LHCN-M2 (cell line): ENCODE measurements around the gene ABCC5. TPM values are rescaled to one million over a fixed set of nuclear protein-coding genes. Genes with fewer than 3 reads are reported as not detected.
A peak's percentile ranks its signal among the peaks of the same experiment; 100 is the strongest.

Experiments used
- DNase-seq: peaks from one replicate; pipeline ENCODE4 v3.0.0-alpha.2; 2012; ENCODE audit warnings: low read depth
- total RNA-seq: library from RNA; depleted of rRNA; stranded (reverse); fragments of >200 nt; gene quantifications from 2 replicates; pipeline ENCODE4 v1.2.3, GENCODE V29; 2014

The ABCC5 gene
- total RNA-seq, 1 experiment from 2014 or later: 26.7 TPM

DNA sequence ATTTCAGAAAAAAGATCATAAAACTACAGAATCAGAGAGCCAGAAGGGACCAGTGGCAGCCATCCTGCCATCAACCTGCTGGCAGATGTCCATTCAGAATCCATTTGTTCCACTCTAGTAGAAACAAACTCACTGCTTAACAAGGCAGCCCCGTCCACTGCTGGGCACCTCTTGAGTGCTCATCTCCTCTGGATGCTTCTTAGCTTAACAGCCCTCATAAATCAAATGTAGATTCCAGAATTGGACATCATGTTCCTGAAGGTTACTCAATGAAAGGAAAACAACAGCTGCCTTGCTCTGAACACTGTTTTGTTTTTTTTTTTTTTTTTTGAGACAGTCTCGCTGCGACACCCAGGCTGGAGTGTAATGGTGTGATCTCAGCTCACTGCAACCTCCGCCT, 37.3 kb downstream of the ABCC5 start:
- peak; percentile 98 for DNase-seq

DNA sequence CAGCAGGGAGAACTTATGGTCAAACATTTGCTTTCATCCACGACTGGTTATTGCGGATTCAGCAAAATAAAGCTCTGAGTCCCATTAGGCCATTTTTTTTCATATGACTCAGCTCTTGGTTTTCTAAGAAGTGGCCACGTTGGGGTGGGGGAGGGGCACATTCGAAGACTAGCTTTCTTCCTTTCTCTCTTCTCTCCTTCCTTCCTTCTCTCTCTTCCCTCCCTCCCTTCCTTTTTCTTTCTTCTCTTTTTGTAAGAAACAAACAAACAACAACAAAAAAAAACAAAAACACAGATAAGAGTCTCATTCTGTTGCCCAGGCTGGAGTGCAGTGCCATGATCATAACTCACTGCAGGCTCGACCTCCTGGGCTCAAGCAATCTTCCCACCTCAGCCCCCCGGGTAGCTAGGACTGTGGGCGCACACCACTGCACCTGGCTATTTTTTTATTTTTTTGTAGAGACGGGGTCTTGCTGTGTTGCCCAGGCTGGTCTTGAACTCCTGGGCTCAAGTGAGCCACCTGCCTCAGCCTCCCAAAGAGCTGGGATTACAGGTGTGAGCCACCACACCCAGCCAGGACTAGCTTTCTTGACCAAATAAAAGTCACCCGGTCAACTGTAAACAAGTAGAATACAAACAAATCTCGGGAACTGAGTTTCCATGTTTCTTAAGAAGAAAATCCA, 41.6 kb downstream of the ABCC5 start:
- peak; percentile 58 for DNase-seq

GRCh38 chr3:183968666-183969245, 48.9 kb downstream of the ABCC5 start:
- no peak for DNase-seq

DNA sequence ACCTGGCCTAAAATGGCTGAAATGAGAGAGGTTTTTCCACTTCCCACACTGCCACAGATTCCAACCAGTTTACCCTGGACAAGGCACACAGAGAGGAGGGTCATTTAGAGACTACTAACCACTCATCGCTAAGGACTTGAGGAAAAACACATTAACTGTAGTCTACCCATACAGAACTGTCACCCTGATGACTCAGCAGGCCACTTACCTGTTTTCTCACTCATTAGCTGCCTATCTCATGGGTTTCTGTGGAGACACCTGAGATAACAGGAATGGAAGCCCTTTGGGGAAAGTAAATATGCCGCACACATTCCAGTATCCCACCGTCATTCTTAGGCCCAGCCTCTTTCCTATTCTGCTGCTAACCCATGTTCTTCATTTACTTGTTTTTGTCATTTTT, 50.0 kb downstream of the ABCC5 start:
- DNase-seq: no peak

DNA sequence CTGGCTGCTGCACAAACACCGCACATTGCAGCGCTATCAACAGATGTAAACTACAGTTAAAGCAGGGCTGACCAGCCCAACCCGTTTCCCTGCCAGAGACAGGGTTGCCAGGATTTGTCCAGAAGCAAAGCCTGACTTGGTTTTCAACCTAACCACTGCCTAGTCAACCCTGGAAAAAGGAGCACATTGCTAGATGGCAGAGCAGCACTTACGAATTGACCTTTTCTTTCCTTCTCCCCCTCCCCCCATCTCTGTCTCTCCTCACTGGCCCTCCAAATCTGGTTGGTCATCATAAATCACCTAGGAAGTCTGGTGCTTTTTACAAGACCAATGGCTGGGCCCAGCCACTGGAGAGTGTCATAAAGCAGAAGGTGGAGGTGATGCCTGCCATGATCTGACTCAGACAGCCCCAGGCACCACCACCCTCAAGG, 51.3 kb downstream of the ABCC5 start:
- DNase-seq: no peak

- no peak for DNase-seq
Observed at GRCh38 chr3:183962807-183963206, 54.9 kb downstream of the ABCC5 start.

GRCh38 chr3:183959214-183959613, 58.5 kb downstream of the ABCC5 start:
- no peak for DNase-seq

- no peak for DNase-seq
Observed at GRCh38 chr3:183958775-183959174, 58.9 kb downstream of the ABCC5 start.

GRCh38 chr3:183958226-183958625, 59.5 kb downstream of the ABCC5 start:
- no peak for DNase-seq

- DNase-seq: no peak
Observed at GRCh38 chr3:183954875-183955274, 62.8 kb downstream of the ABCC5 start.

DNA sequence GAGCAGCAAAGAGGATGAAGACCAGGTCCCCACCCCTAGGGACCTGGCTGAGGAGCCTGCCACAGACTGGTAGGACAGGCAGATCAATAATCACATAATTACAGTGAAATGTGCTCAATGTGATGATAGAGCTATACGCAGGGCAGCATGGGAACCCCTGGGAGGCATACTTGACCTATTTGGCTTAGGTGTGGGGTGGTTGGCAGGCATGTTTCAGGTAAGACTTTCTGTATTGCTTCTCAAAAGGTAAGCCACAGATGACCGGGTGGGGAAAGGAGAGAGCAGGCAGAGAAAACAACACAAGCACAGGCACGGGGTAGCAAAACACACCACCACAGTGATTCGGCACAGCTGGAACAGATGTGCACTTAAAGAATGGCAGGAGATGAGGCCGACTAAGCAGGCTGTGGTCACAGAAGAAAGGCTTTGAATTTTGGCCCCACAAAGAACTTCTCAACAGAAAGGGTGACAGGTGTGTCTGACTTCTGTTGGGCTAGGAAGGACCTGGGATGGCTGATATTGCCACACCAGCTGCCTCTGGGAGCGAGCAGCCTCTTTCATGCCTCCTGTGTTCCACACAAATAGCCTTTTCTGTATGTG, 64.1 kb downstream of the ABCC5 start:
- DNase-seq: no peak

DNA sequence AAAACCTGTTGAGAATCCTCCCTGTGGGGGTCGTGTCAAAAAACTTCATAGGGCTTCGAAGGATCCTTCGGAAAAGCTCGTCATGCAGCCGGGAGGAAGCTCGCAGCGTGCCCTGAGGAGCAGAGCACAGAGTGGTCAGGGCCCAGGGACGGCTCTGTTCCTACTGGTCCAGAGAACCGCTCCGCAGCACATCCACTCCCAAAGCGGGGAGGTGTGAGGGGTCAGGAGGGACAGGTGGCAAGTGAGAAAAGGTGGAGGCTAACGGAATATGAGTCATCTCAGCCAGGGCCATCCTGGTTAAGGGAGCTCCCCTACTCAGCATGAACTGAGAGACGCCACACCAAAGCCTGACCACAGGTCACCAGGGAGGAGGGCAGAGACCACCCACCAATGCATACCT, 66.2 kb downstream of the ABCC5 start:
- DNase-seq: no peak

GRCh38 chr3:183949690-183950089, 68.0 kb downstream of the ABCC5 start:
- DNase-seq: no peak

DNA sequence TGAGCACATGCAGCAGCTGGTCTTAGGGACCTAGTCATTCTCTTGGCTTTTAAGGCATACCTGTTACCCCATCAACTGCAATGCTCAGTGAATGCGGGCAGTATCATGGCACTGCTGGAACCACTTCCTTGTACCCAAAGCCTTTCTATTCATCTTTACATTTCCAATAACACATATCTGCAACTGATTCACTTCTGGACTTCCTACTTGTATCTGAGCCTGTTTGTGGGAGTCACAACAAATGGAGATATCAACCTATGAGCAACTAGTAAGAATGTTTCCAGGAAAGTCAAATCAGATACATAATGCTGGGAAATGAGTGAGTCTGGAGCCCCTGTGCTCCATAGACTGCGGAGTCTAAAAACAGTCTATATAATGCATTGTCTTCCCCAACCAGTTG, 71.6 kb downstream of the ABCC5 start:
- no peak for DNase-seq

DNA sequence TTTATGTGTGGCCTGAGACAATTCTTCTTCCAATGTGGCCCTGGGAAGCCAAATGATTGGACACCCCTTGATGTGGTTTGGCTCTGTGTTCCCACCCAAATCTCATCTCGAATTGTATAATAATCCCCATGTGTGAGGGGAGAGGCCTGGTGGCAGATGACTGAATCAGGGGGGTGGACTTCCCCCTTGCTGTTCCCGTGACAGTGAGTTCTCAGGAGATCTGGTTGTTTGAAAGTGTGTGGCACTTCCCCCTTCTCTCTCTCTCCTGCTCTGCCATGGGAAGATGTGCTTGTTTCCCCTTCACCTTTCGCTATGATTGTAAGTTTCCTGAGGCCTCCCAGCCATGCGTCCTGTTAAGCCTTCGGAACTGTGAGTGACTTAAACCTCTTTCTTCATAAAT, 72.9 kb downstream of the ABCC5 start:
- no peak for DNase-seq

DNA sequence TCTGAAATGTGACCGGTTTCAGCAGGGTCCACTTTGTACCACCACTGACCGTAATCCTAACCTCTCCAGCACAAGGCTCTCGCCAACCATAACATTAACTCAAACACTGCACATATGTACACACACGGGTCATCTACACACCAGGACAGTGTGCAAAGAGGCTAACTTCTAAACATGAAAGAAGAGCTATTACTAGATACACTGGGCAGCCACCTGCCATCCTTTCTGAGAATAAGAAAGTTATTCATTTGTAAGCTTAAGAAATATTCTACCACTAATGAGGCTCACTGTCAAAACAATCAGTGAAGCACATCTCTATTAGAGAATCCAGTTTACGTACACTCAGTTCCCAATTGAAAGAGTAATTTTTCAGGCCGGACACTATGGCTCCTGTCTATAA, 73.9 kb downstream of the ABCC5 start:
- no peak for DNase-seq

- DNase-seq: no peak
Observed at GRCh38 chr3:183941216-183941615, 76.5 kb downstream of the ABCC5 start.

GRCh38 chr3:183937601-183938286, 79.9 kb downstream of the ABCC5 start:
- DNase-seq: no peak

DNA sequence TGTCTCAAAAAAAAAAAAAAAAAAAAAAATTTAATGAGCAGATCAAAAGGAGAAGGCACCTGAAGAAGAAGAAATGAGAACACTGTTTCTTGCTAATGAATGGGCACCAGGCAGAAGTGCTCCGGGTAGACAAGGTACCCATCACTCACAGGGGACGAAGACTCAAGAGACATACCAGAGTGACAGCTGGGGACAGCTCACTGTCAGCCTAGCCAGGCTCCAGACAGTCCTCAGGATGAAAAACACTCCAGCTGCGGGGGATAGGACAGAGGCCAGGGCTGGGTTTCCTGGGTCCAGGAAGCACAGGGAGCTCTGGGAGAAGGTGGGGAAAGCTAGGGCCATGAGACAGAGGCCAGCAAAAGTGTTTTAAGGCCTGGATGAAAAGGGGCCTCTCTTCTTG, 84.5 kb downstream of the ABCC5 start:
- DNase-seq: no peak

- DNase-seq: no peak
Observed at GRCh38 chr3:183931881-183932280, 85.8 kb downstream of the ABCC5 start.

- no peak for DNase-seq
Observed at GRCh38 chr3:183930086-183930485, 87.6 kb downstream of the ABCC5 start.

DNA sequence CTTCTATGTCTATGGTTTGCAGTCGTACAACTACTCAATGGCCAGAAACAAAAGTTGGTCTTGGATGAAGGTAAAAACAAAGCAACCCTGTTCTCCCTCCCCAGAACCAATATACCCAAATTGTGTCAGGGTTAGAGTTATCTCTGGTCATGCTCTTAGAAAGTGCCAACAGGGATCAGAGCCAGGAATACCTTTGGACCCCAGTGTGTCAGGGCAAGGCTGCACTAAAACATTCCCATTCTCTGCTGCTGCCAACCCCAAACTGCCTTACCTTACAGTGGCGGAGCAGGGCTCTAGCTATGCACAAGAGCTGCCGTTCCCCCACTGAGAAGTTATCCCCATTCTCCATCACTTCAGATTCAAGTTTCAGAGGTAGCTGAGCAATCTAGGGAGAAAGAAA, 90.6 kb downstream of the ABCC5 start:
- DNase-seq: no peak

DNA sequence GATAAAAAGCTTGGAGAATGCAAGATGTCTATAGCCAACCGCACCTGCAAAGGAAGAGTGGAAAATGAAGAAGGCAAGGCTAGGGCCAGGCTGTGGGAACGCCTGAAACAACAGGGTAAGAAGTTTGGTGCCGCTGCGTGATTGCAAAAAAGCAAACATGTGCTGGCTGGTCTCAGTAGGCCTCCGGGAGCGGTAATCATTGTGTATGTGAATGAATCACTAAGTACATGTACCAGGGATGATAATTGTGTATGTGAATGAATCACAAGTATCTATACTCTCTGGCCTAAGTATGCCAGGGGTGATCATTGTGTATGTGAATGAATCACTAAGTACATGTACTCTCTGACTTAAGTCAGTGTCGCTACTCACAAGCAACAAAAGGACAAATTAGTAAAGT, 92.7 kb downstream of the ABCC5 start:
- no peak for DNase-seq
